Body of pancreas (tissue), 4 donors: Measurements from ENCODE around the gene MAP1B.

Experiments
- CTCF ChIP-seq, 7 experiments: fragments of 450-650 bp in 4 of 7; fragments of 200-600 bp in 3 of 7; sonication (generic) in 3 of 7; IDR thresholded peaks; one replicate each; pipeline ENCODE4 v1.5.1; 2016 to 2019; ENCODE audit warnings: antibody characterized with exemption in 7 of 7
- POLR2A ChIP-seq, 3 donors: fragments of 450-650 bp; IDR thresholded peaks; one replicate each; pipeline ENCODE4 v1.6.1; 2016; ENCODE audit warnings: antibody characterized with exemption in 3 of 3, mild to moderate bottlenecking in 2 of 3

- TF ChIP-seq CTCF (IDR thresholded peaks at IDR 0.05) (no peak), POLR2A (IDR thresholded peaks at IDR 0.05) (no peak)
These were observed 22.4 kb downstream of the MAP1B start for GRCh38 chr5:72129725-72130124.
